Regular cardiac myocyte (primary cell): ENCODE measurements around the gene SSX2. TPM values are rescaled to one million over a fixed set of nuclear protein-coding genes. Genes with fewer than 3 reads are reported as not detected.

Source experiments
- total RNA-seq: library from RNA; depleted of rRNA; stranded (reverse); fragments of >200 nt; gene quantifications from 2 replicates; pipeline ENCODE4 v1.2.3, GENCODE V29; 2014

SSX2 gene, protein sequence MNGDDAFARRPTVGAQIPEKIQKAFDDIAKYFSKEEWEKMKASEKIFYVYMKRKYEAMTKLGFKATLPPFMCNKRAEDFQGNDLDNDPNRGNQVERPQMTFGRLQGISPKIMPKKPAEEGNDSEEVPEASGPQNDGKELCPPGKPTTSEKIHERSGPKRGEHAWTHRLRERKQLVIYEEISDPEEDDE
- total RNA-seq: not detected in 2 replicates

DNA sequence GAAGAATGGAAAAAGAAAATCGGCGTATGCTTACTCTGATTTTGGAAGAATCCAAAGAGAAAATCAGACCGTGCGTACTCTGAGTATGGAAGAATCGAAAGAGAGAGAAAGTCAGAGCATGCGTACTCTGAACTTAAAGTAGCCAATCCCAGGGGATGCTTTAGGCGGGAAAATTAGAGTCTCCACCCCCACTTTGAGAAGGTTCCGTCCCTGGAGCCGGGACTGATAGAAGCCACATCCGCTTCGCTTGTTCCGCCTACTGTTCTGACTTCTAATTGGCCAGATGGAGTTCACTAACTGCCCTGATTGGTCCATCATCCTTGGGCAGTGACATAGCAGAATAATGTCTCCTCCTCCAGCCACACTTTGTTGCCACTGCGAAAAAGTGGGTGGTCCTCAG, at the start of gene SSX2:
TSS of gene SSX2 (minus strand) at position 101 of the 400 bp plus-strand sequence. CDS start 1,429 bp downstream, outside the sequence.

DNA sequence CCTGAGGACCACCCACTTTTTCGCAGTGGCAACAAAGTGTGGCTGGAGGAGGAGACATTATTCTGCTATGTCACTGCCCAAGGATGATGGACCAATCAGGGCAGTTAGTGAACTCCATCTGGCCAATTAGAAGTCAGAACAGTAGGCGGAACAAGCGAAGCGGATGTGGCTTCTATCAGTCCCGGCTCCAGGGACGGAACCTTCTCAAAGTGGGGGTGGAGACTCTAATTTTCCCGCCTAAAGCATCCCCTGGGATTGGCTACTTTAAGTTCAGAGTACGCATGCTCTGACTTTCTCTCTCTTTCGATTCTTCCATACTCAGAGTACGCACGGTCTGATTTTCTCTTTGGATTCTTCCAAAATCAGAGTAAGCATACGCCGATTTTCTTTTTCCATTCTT, 44.0 kb upstream of the SSX2 start, which contains the start of gene SSX2B:
TSS of gene SSX2B (plus strand) at position 301 of the 400 bp plus-strand sequence. CDS start 1,429 bp downstream, outside the sequence.

DNA sequence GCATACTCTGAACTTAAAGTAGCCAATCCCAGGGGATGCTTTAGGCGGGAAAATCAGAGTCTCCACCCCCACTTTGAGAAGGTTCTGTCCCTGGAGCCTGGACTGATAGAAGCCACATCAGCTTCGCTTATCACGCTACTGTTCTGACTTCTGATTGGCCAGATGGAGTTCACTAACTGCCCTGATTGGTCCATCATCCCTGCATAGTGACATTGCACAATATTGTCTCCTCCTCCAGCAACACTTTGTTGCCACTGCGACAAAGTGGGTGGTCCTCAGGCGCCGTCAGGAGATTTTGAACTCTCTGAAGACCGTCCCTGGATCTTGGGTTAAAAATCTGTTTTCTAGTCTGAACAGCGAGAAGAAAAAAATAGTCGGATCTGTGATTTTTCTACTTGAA, 52.2 kb downstream of the SSX2 start, which contains the start of gene SSX7:
TSS of gene SSX7 (minus strand) at position 101 of the 400 bp plus-strand sequence. CDS start 1,428 bp downstream, outside the sequence.

Other genes with a start within 250 kb of the SSX2 start
- not detected in 2 replicates for gene XAGE1A, start 211.4 kb downstream of the SSX2 start, total RNA-seq
- not detected in 2 replicates for gene XAGE1B, start 190.1 kb downstream of the SSX2 start, total RNA-seq
- gene SSX7, start 52.3 kb downstream of the SSX2 start, total RNA-seq: not detected in 2 replicates
- gene SSX2B, start 44.1 kb upstream of the SSX2 start, total RNA-seq: not detected in 2 replicates
- gene SPANXN5, start 90.2 kb upstream of the SSX2 start, total RNA-seq: not detected in 2 replicates
- gene XAGE5, start 104.1 kb upstream of the SSX2 start, total RNA-seq: not detected in 2 replicates
- not detected in 2 replicates for gene XAGE3, start 160.9 kb upstream of the SSX2 start, total RNA-seq
- gene FAM156B, start 190.2 kb upstream of the SSX2 start, total RNA-seq: 17.2 and 17.6 TPM in 2 replicates